Small intestine (tissue), 7 donors: ENCODE results near the gene PIF1. TPM values are rescaled to one million over a fixed set of nuclear protein-coding genes. Genes with fewer than 3 reads are reported as not detected.

Source experiments
- DNase-seq, 2 donors: peaks; one replicate each; pipeline versions ENCODE4 v3.0.0 to v3.0.0-alpha.2; 2013
- FAIRE-seq: peaks from 2 replicates; lab custom pipeline; 2012; peaks lifted over from hg19 to GRCh38; lab: Jason Lieb, UNC
- H3K27ac ChIP-seq, 3 donors: one replicate each; pipeline ENCODE4 v1.5.1; 2013; ENCODE audit warnings: low read length in 2 of 3, mild to moderate bottlenecking in 2 of 3, control low read depth in 1 of 3, inconsistent platforms in 1 of 3, low read depth in 1 of 3, moderate library complexity in 1 of 3
- H3K27me3 ChIP-seq, 3 donors: one replicate each; pipeline ENCODE4 v1.6.1; 2013; ENCODE audit warnings: low read length in 3 of 3, inconsistent platforms in 1 of 3; ENCODE audit not compliant: control insufficient read depth in 3 of 3, insufficient read depth in 3 of 3
- H3K36me3 ChIP-seq, 3 donors: one replicate each; pipeline ENCODE4 v1.6.1; 2013; ENCODE audit warnings: low read length in 3 of 3, inconsistent platforms in 1 of 3, low read depth in 1 of 3, mild to moderate bottlenecking in 1 of 3, moderate library complexity in 1 of 3; ENCODE audit not compliant: control insufficient read depth in 3 of 3, insufficient read depth in 2 of 3
- H3K4me1 ChIP-seq, 3 donors: one replicate each; pipeline ENCODE4 v1.6.1; 2013; ENCODE audit warnings: low read length in 2 of 3, inconsistent platforms in 1 of 3, low read depth in 1 of 3, mild to moderate bottlenecking in 1 of 3, moderate library complexity in 1 of 3; ENCODE audit not compliant: control insufficient read depth in 3 of 3, insufficient read depth in 2 of 3
- H3K4me3 ChIP-seq, 3 donors: one replicate each; pipeline ENCODE4 v1.5.1; 2013; ENCODE audit warnings: low read length in 3 of 3, control low read depth in 1 of 3, inconsistent platforms in 1 of 3, low read depth in 1 of 3, mild to moderate bottlenecking in 1 of 3, moderate library complexity in 1 of 3
- H3K9me3 ChIP-seq, 2 donors: one replicate each; pipeline ENCODE4 v1.6.1; 2013; ENCODE audit warnings: low read depth in 1 of 2, low read length in 1 of 2; ENCODE audit not compliant: control insufficient read depth in 2 of 2, insufficient read depth in 1 of 2
- WGBS, 3 donors: extraction: QIAGEN DNeasy Blood & Tissue Kit; methylation state at CpG; one replicate each; pipeline ENCODE4 v1.1.7; 2013; 5-methylcytosine and 5-hydroxymethylcytosine counted together
- polyA plus RNA-seq, 4 donors: library from polyadenylated mRNA; stranded (reverse) in 3 of 4; unstranded in 1 of 4; fragments of 200-250 nt in 3 of 4; fragments of 120-200 nt in 1 of 4; gene quantifications; one replicate each; pipeline versions ENCODE4 v1.2.1 to v1.2.3, GENCODE V29; 2013
- donor health status: healthy with polysubstance abuse.
- donor health status: control.
- donor health status: control.
- donor health status: Bipolar disorder and iron deficiency.
- donor health status: healthy.

Gene PIF1
- polyA plus RNA-seq, 4 donors: 0.45 to 11.7 (median 3.2) TPM

DNA sequence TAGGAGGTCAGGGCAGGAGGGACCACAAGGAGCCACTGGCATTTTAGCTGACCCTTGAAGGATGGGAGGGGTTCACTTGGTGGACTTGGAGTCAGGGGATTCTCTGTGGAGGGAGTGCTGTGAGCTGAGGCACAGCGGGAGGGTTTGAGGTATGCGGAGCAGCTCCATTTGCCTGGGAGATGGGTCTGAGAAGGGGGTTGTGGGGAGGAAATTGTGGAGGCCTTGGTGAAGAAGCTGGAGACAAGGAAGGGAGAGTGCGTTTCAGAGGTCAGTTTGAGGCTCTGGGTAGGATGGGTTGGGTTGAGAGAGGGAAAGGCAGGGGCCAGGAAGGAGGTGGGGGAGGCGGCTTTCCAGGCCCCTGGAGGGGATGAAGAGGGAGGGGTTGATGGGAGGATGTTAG, 36.5 kb upstream of the PIF1 start:
- Histone ChIP-seq H3K4me3 (no peak overlapping the region), H3K27ac (peak overlapping the region in 1 of 3 donors; percentile 8), H3K9me3 (no peaks in the 10 kb centered on the region), H3K36me3 (peaks cover 0 to 81% (median 4%) of the 10 kb centered on the region in 3 donors), H3K4me1 (peaks cover 0 to 9% (median 9%) of the 10 kb centered on the region in 3 donors), H3K27me3 (no peaks in the 10 kb centered on the region)
- WGBS, 3 donors: 89 to 96% (median 95%) methylated on average over 4 of the region's 4 CpGs
- FAIRE-seq (no peak), DNase-seq (no peak)

DNA sequence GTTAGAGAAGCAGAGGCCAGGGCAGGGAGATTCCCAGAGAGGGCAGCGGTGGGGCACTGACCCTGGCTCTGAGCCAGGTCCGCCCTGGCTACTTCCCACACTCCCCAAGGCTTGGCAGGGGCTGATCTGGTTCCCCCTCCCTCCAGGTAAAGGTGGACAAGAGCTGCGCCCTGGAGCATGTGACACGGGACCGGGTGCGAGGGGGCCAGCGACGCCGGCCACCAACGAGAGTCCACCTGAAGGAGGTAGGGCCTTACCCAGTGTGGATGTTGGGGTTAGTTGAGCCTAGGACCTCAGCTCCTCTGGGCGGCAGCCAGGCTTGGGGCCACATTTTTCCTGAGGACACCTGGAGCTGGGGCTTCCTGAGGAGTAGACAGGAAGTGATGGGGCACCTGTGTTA, 35.9 kb upstream of the PIF1 start:
- H3K4me1 ChIP-seq: peaks cover 0 to 15% (median 9%) of the 10 kb centered on the region in 3 donors
- DNase-seq: no peak
- no peaks in the 10 kb centered on the region for H3K27me3 ChIP-seq
- peaks cover 0 to 82% (median 4%) of the 10 kb centered on the region in 3 donors for H3K36me3 ChIP-seq
- no peaks in the 10 kb centered on the region for H3K9me3 ChIP-seq
- no peak overlapping the region for H3K4me3 ChIP-seq
- no peak for FAIRE-seq
- no peak overlapping the region for H3K27ac ChIP-seq
- WGBS, 3 donors: 89 to 93% (median 91%) methylated on average over 11 of the region's 11 CpGs

DNA sequence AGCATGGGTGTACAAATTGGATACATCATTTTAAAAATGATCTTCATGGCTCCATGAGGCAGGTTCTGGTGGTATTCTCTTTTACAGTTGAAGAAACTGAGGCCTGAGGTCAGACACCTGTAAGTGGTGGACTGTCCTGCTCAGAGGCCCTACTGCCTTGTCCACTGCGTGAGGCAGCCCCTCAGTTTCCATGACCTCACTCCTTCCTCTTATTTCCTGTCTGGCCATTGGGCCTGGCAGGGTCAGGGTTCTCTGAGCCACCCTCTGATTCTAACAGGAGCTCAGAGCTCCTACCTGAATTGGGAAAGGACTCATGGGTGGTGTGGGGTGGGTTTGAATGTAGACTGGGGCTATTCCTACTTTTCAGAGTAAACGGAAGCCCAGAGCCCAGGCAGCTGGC, 33.8 kb upstream of the PIF1 start:
- Histone ChIP-seq H3K4me1 (peaks cover 0 to 21% (median 13%) of the 10 kb centered on the region in 3 donors), H3K9me3 (no peaks in the 10 kb centered on the region), H3K4me3 (no peak overlapping the region), H3K36me3 (peaks cover 0 to 82% (median 2%) of the 10 kb centered on the region in 3 donors), H3K27ac (no peak overlapping the region), H3K27me3 (no peaks in the 10 kb centered on the region)
- 81 to 86% (median 85%) methylated on average over 2 of the region's 2 CpGs for WGBS, 3 donors
- no peak for FAIRE-seq
- DNase-seq: no peak

- H3K9me3 ChIP-seq: no peaks in the 10 kb centered on the region
- FAIRE-seq: no peak
- no peaks in the 10 kb centered on the region for H3K27me3 ChIP-seq
- H3K27ac ChIP-seq: peak overlapping the region in 1 of 3 donors; percentile 82
- no peak overlapping the region for H3K4me3 ChIP-seq
- H3K36me3 ChIP-seq: peaks cover 0 to 84% (median 2%) of the 10 kb centered on the region in 3 donors
- 63 to 85% (median 73%) methylated on average over 6 of the region's 6 CpGs for WGBS, 3 donors
- DNase-seq: no peak
- H3K4me1 ChIP-seq: peaks cover 0 to 21% (median 13%) of the 10 kb centered on the region in 3 donors
These were observed 32.7 kb upstream of the PIF1 start for GRCh38 chr15:64858021-64858575.

GRCh38 chr15:64857421-64857820, 32.0 kb upstream of the PIF1 start:
- H3K27me3 ChIP-seq: no peaks in the 10 kb centered on the region
- H3K4me3 ChIP-seq: no peak overlapping the region
- no peaks in the 10 kb centered on the region for H3K9me3 ChIP-seq
- H3K4me1 ChIP-seq: peaks cover 0 to 21% (median 13%) of the 10 kb centered on the region in 3 donors
- FAIRE-seq: no peak
- peaks cover 0 to 86% (median 2%) of the 10 kb centered on the region in 3 donors for H3K36me3 ChIP-seq
- H3K27ac ChIP-seq: peak overlapping the region in 2 of 3 donors; percentile 43 to 82
- DNase-seq: no peak
- 65 to 75% (median 72%) methylated on average over 4 of the region's 4 CpGs for WGBS, 3 donors

DNA sequence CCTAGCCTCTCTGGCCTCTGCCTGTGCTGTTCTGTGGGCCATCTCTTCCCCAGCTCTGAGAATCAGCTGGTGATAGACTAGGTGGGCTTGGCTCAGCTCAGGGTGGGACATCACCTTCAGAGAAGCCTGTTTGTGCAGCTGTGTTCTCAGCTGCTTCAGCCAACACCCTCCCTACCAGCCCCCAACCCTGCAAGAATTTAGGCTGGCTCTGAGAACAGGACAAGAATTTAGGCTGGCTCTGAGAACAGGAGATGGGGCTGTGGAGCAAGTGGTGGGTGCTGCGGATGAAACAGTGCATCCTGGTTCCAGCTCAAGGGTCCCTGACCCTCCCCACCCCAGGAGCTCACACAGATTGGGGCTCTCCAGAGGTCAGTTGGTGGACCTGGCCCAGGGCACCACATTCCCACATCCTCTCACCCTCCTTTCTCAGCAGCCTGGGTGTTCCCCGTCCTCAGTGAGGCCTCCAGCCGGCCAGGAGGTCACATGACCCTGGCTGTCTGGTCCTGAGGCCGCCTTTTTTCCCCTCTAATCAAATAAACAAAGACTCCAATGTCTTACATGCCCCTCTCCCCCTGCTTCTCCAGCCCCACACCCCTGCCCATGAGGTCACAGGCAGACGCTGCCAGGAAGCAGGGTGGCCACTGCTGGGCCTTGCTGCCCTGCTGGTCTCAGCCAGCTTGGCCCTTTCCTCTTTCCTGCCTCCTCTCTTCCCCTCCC, 31.1 kb upstream of the PIF1 start:
- Histone ChIP-seq H3K27me3 (no peaks in the 10 kb centered on the region), H3K36me3 (peaks cover 0 to 82% (median 2%) of the 10 kb centered on the region in 3 donors), H3K27ac (peak overlapping the region in 2 of 3 donors; percentile 53 to 82), H3K9me3 (no peaks in the 10 kb centered on the region), H3K4me1 (peaks cover 0 to 21% (median 18%) of the 10 kb centered on the region in 3 donors), H3K4me3 (no peak overlapping the region)
- peak in 1 of 2 donors; percentile 59 for DNase-seq
- 33 to 80% (median 64%) methylated on average over 5 of the region's 5 CpGs for WGBS, 3 donors
- no peak for FAIRE-seq

- Histone ChIP-seq H3K27ac (peak overlapping the region in 1 of 3 donors; percentile 28), H3K4me1 (peaks cover 0 to 22% (median 21%) of the 10 kb centered on the region in 3 donors), H3K4me3 (no peak overlapping the region), H3K36me3 (peaks cover 0 to 80% (median 2%) of the 10 kb centered on the region in 3 donors), H3K27me3 (no peaks in the 10 kb centered on the region), H3K9me3 (no peaks in the 10 kb centered on the region)
- DNase-seq (no peak), FAIRE-seq (no peak)
- 69 to 82% (median 80%) methylated on average over 6 to 7 of the region's 7 CpGs for WGBS, 3 donors
These were observed 29.9 kb upstream of the PIF1 start for GRCh38 chr15:64855205-64855975.

DNA sequence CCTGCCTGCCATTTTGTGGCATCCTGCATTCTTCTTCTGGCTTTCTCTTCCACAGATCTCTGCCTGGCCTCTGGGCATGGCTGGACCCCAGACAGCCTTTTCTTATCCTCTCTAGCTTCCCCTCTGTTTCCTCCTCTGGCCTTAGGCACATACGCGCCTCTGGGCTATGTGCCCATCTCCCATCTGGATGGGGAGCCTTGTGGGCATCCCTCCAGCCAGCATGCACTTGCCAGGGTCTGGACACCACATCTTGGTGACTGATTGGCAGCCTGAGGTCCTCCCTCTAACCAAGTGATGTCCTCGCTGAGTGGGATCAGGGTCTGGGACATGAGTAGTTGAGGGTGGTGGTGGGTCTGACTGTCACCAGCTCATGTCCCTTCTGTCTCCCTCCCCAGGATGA, 29.1 kb upstream of the PIF1 start:
- peak overlapping the region in 1 of 3 donors; percentile 1 for H3K27ac ChIP-seq
- no peaks in the 10 kb centered on the region for H3K9me3 ChIP-seq
- WGBS, 3 donors: 77 to 96% (median 92%) methylated on average over 3 of the region's 3 CpGs
- H3K27me3 ChIP-seq: no peaks in the 10 kb centered on the region
- H3K4me1 ChIP-seq: peaks cover 0 to 22% (median 21%) of the 10 kb centered on the region in 3 donors
- H3K4me3 ChIP-seq: no peak overlapping the region
- no peak for FAIRE-seq
- DNase-seq: no peak
- H3K36me3 ChIP-seq: peaks cover 0 to 76% (median 2%) of the 10 kb centered on the region in 3 donors
